ENCODE results near the gene C5AR2. TPM values are rescaled to one million over a fixed set of nuclear protein-coding genes. Genes with fewer than 3 reads are reported as not detected.

Gene C5AR2
- total and polyA plus RNA-seq, 12 donors: 0.28 to 4.4 (median 1.6) TPM

DNA sequence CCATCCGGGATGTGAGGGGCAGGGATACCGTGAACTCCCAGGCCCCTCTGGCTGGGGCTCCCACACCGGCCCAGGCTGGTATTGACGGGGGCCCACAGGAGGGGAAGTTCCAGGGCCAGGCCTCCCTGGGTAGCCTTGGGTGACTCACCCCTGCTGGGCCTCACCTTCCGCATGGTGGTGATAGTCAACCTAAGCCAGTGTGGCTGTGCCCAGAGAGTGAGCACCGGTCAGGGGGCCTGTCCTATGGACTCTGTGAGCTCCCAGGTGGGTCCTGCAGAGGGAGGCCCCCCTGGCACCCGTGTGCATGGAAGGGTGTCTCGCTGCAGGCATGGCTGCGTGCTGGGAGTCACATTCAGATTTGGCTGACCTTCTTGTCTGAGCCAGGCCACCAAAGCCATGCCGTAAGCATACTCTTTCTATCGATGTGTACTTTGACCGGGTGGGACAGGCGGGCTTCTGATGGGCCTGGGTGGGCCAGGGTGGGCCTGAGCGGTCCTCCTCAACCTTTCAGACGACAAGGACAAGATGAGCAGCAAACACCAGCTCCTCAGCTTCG, 44.7 kb downstream of the C5AR2 start:
- peak in 5 of 7 donors; percentile 55 to 70 (median 56) for DNase-seq
- 37 to 100% (median 67%) methylated on average over 1 to 16 of the region's 16 CpGs for WGBS, 4 donors

DNA sequence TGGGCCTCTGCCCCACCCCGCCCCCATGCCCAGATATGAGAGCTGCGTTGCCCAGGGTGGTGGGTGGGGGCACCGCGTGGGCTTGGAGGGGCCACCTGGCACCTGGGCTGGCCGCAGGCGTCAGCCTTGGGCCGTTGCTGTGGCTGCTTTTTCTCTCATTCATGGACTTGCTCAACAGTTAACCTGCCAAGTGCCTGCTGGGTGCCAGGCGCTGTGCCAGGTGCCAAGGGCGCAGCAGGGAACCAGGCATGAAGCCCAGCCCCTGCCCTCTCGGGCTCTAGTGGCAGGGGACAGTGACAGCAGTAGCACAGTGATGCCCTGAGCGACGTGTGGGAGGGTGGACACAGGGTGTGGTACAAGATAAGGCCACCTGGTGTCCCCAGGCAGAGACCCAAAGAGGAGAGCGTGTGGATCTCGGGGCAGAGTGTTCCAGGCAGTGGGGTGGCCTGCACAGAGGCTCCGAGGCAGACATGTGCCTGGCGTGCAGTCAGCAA, 45.3 kb downstream of the C5AR2 start:
- Histone ChIP-seq H3K36me3 (replicated peaks in 1 of 2) (peaks cover 0 to 89% of the 10 kb centered on the region in 2 donors), H3K4me3 (no peak overlapping the region), H3K27me3 (no peaks in the 10 kb centered on the region), H3K4me1 (replicated peaks in 1 of 2) (peaks cover 0 to 10% of the 10 kb centered on the region in 2 donors), H3K27ac (peak overlapping the region in 1 of 5 donors; percentile 12), H3K9me3 (replicated peaks in 1 of 3) (no peaks in the 10 kb centered on the region)
- 58 to 72% (median 65%) methylated on average over 7 to 16 of the region's 16 CpGs for WGBS, 4 donors
- no peak for TF ChIP-seq POLR2A (IDR thresholded peaks at IDR 0.05)
- TF ChIP-seq, protein P1, sequence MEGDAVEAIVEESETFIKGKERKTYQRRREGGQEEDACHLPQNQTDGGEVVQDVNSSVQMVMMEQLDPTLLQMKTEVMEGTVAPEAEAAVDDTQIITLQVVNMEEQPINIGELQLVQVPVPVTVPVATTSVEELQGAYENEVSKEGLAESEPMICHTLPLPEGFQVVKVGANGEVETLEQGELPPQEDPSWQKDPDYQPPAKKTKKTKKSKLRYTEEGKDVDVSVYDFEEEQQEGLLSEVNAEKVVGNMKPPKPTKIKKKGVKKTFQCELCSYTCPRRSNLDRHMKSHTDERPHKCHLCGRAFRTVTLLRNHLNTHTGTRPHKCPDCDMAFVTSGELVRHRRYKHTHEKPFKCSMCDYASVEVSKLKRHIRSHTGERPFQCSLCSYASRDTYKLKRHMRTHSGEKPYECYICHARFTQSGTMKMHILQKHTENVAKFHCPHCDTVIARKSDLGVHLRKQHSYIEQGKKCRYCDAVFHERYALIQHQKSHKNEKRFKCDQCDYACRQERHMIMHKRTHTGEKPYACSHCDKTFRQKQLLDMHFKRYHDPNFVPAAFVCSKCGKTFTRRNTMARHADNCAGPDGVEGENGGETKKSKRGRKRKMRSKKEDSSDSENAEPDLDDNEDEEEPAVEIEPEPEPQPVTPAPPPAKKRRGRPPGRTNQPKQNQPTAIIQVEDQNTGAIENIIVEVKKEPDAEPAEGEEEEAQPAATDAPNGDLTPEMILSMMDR (IDR thresholded peaks at IDR 0.05): peak in 1 of 6 experiments; percentile 11
- peak; percentile 37 to 73 (median 66) for DNase-seq
- intact Hi-C loops (cut with DNase I): no loop called here

More for the DNA sequence above, 44.7 kb downstream of the C5AR2 start:
- intact Hi-C loops (cut with DNase I): no loop called here
- H3K4me1 ChIP-seq (replicated peaks in 1 of 2): peaks cover 0 to 10% of the 10 kb centered on the region in 2 donors
- H3K4me3 ChIP-seq: no peak overlapping the region
- TF ChIP-seq, protein P1 (IDR thresholded peaks at IDR 0.05): no peak
- TF ChIP-seq POLR2A (IDR thresholded peaks at IDR 0.05): no peak
- H3K27ac ChIP-seq: peak overlapping the region in 1 of 5 donors; percentile 12
- no peaks in the 10 kb centered on the region for H3K9me3 ChIP-seq (replicated peaks in 1 of 3)
- peaks cover 0 to 87% of the 10 kb centered on the region in 2 donors for H3K36me3 ChIP-seq (replicated peaks in 1 of 2)
- H3K27me3 ChIP-seq: no peaks in the 10 kb centered on the region

DNA sequence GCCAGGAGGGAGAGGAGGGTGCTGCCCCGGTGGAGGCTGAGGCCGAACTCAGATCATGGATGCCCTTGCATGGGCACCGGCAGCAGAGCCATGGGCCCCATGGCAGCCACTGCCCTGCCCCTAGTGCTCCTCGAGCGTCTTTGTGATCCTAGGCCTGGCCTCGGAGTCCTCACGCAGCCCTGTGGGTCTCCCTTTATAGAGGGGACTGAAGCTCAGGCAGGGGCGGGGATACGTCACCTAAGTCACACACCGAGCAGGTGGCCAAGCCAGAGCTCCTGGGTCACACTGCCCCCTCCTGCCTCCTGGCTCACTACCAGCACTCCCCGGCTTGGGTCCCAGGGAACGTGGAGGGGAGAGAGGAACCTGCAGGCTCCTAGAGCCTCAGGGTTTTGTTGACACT, 45.8 kb downstream of the C5AR2 start:
- H3K36me3 ChIP-seq (replicated peaks in 1 of 2): peaks cover 0 to 85% of the 10 kb centered on the region in 2 donors
- intact Hi-C loops (cut with DNase I): no loop called here
- no peaks in the 10 kb centered on the region for H3K9me3 ChIP-seq (replicated peaks in 1 of 3)
- 82 to 100% (median 90%) methylated on average over 3 to 12 of the region's 12 CpGs for WGBS, 4 donors
- no peak overlapping the region for H3K27ac ChIP-seq
- H3K4me1 ChIP-seq (replicated peaks in 1 of 2): peaks cover 0 to 10% of the 10 kb centered on the region in 2 donors
- no peak overlapping the region for H3K4me3 ChIP-seq
- TF ChIP-seq, protein P1 (IDR thresholded peaks at IDR 0.05): no peak
- TF ChIP-seq POLR2A (IDR thresholded peaks at IDR 0.05): no peak
- DNase-seq: no peak
- H3K27me3 ChIP-seq: no peaks in the 10 kb centered on the region

- Histone ChIP-seq H3K36me3 (replicated peaks in 1 of 2) (peaks cover 0 to 80% of the 10 kb centered on the region in 2 donors), H3K4me1 (replicated peaks in 1 of 2) (peaks cover 0 to 10% of the 10 kb centered on the region in 2 donors), H3K4me3 (no peak overlapping the region), H3K9me3 (replicated peaks in 1 of 3) (no peaks in the 10 kb centered on the region), H3K27ac (no peak overlapping the region), H3K27me3 (no peaks in the 10 kb centered on the region)
- DNase-seq: no peak
- no peak for TF ChIP-seq POLR2A (IDR thresholded peaks at IDR 0.05)
- TF ChIP-seq, protein P1 (IDR thresholded peaks at IDR 0.05): no peak
- WGBS, 4 donors: 95 to 99% (median 96%) methylated on average over 9 to 11 of the region's 11 CpGs
- intact Hi-C loops (cut with DNase I): no loop called here
Measured at GRCh38 chr19:47378246-47378645, 46.3 kb downstream of the C5AR2 start.
